ENCODE data around the gene KCNJ6.
"Not testable (repeated sequence)": the region's sequence is repeated elsewhere in the genome, so short reads cannot be mapped to it uniquely, and the experiment has no call there.

- TF ChIP-seq CTCF (IDR thresholded peaks at IDR 0.05; ENCODE audit: insufficient read depth, low read length, poor library complexity, severe bottlenecking); EZH2phosphoT487 (conservative IDR thresholded peaks at IDR 0.05; ENCODE audit: low read length): not testable (repeated sequence)
Measured at GRCh38 chr21:37576929-37577328, 339.3 kb downstream of the KCNJ6 start.

Measured in SU-DHL-6 (cell line).